HG03469 (cell line): ENCODE data around the gene RRAGA.
"Not testable (repeated sequence)": the region's sequence is repeated elsewhere in the genome, so short reads cannot be mapped to it uniquely, and the experiment has no call there.

ENCODE experiments used
- ATAC-seq: cut with Tn5 transposase; IDR thresholded peaks from one replicate; pipeline ENCODE4 v1.9.1; 2021; ENCODE audit warnings: mild to moderate bottlenecking, moderate library complexity, moderate number of reproducible peaks; ENCODE audit not compliant: unreplicated experiment

Gene RRAGA

DNA sequence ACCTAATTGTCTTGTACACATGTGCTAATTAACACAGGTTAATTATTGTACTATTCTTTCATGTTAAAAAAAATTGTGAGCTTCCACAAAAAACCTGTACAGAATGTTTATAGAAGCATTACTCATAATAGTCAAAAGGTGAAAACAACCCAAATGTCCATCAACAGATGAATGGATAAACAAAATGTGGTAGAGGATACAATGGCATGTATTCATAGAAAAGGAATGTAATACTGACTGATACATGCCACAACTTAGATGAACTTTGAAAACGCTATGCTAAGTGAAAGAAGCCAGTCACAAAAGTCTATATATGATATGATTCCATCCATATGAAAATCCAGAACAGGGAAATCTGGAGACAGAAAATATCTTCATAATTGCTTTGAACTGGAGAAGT lies 25.6 kb downstream of the RRAGA start:
- no peak for ATAC-seq

DNA sequence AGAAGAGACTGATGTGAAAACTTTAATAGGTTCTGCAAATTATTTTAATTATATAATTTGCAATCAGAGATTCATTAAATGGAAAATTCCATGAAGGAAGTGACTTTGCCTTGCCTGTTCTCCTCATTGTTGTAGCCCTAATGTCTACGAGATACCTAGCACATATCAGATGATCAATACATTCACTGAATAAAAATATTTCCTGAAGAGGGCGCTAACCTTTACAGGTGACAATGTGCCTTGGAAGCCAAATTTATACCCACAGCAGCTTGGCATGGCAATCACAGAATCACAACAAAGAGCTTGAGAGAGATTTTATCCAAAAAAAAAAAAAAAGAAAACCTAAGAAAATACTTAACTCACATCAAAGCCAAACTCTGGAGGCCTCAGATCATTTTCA lies 36.1 kb downstream of the RRAGA start:
- no peak for ATAC-seq

DNA sequence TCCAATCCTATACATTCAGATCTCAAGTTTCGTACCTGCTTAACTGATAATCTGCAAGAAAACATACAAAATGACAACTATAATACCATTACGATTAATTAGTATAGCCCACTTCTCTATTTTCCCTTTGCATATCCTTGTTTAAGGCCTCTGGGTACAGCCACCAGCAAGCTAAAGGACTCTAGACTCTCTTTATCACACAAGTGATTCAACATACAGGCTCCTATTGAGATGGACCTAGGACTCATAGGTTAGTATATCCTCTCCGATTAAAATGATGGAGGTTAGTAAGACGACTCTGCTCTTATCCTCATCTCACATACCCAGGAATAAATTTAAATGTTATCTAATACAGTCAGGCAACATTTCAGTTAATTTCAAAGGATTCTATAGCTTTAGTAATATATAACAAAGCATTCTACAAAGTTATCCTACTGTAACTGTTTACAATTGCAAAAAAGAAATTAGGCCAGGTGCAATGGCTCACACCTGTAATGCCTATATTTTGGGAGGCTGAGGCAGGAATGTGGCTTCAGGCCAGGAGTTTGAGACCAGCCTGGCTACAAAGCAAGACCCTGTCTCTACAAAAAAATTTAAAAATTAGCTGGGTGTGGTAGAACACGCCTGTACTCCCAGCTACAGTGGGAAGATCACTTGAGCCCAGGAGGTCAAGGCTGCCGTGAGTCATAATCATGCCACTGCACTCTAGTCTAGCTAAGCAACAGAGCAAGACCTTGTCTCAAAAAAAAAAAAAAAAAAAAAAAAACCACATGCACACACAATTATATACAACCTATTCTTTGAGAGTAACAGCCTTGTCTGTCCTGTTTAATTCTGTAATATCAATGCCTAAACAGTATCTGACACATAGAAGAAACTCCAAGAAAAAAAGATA lies 38.1 kb downstream of the RRAGA start:
- no peak for ATAC-seq

DNA sequence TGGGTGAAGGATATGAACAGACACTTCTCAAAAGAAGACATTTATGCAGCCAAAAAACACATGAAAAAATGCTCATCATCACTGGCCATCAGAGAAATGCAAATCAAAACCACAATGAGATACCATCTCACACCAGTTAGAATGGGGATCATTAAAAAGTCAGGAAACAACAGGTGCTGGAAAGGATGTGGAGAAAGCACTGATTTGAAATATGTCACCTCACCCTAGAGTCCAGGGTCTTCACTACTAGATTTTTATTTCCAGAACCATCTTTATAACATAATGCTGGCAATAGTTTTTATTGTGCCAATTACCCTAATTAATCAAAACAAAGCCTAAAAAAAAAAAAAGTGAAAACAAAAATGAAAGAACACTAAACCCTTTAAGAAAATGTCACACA lies 48.2 kb downstream of the RRAGA start:
- ATAC-seq, result not testable (repeated sequence)
